Uterus (tissue), 4 donors: ENCODE measurements around the gene HEMK1. TPM values are rescaled to one million over a fixed set of nuclear protein-coding genes. Genes with fewer than 3 reads are reported as not detected.

Source experiments
- DNase-seq, 2 donors: peaks; one replicate each; pipeline ENCODE4 v3.0.0-alpha.2; 2019 to 2020
- H3K27ac ChIP-seq, 2 donors: fragments of 200-600 bp; sonication (generic); 1 replicate in 1 of 2; 2 replicates in 1 of 2; pipeline ENCODE4 v1.5.1; 2016 to 2018
- H3K27me3 ChIP-seq, 2 donors: fragments of 200-600 bp; sonication (generic); one replicate each; pipeline ENCODE4 v1.5.1; 2018 to 2019; ENCODE audit warnings: control low read depth in 1 of 2
- H3K36me3 ChIP-seq, 2 donors: fragments of 200-600 bp; sonication (generic); one replicate each; pipeline ENCODE4 v1.5.1; 2019; ENCODE audit warnings: control low read depth in 1 of 2
- H3K4me1 ChIP-seq, 2 donors: fragments of 200-600 bp; sonication (generic); one replicate each; pipeline ENCODE4 v1.5.1; 2018 to 2019; ENCODE audit warnings: control low read depth in 1 of 2
- H3K4me3 ChIP-seq, 2 donors: fragments of 200-600 bp; sonication (generic); 1 replicate in 1 of 2; 2 replicates in 1 of 2; pipeline ENCODE4 v1.5.1; 2018 to 2019; ENCODE audit warnings: mild to moderate bottlenecking in 1 of 2
- H3K9me3 ChIP-seq, 2 donors: fragments of 200-600 bp; sonication (generic); one replicate each; pipeline ENCODE4 v1.5.1; 2019; ENCODE audit warnings: control low read depth in 1 of 2
- CTCF ChIP-seq, 4 experiments: fragments of 200-600 bp in 2 of 4; fragments of 450-650 bp in 2 of 4; sonication (generic) in 2 of 4; IDR thresholded peaks; one replicate each; pipeline ENCODE4 v1.5.1; 2016 to 2019; ENCODE audit warnings: antibody characterized with exemption in 4 of 4, mild to moderate bottlenecking in 2 of 4, moderate library complexity in 1 of 4
- POLR2A ChIP-seq, 2 donors: fragments of 450-650 bp; IDR thresholded peaks; one replicate each; pipeline ENCODE4 v1.6.1; 2016; ENCODE audit warnings: antibody characterized with exemption in 2 of 2, mild to moderate bottlenecking in 1 of 2, moderate library complexity in 1 of 2
- intact Hi-C: fragments of 100-400 bp; cut with DNase I; formaldehyde crosslinking; loops from one replicate; pipeline ENCODE4 v1.15.1; 2023; ENCODE audit warnings: low total_unique reads
- total RNA-seq, 4 donors: library from RNA; depleted of rRNA in 3 of 4; stranded (reverse); fragments of >200 nt in 3 of 4; gene quantifications; one replicate each; pipeline versions ENCODE4 v1.1.0 to v1.2.4, GENCODE V29; 2014 to 2023
- donor health status: DM: yes; HTN: yes; CAD: no.

Gene HEMK1
- total RNA-seq, 4 donors from 2014 or later: 0.77 to 26.5 (median 11.4) TPM

GRCh38 chr3:50642382-50642781 lies 73.1 kb downstream of the HEMK1 start:
- TF ChIP-seq CTCF (IDR thresholded peaks at IDR 0.05) (no peak), POLR2A (IDR thresholded peaks at IDR 0.05) (no peak)
- H3K36me3 ChIP-seq: no peaks in the 10 kb centered on the region
- H3K27ac ChIP-seq: no peak overlapping the region
- H3K9me3 ChIP-seq: no peaks in the 10 kb centered on the region
- no peaks in the 10 kb centered on the region for H3K4me1 ChIP-seq
- no peaks in the 10 kb centered on the region for H3K27me3 ChIP-seq
- intact Hi-C loops: no loop called here
- no peak overlapping the region for H3K4me3 ChIP-seq
- DNase-seq: no peak

- no peak for DNase-seq
- no peak for TF ChIP-seq CTCF (IDR thresholded peaks at IDR 0.05)
- no peak for TF ChIP-seq POLR2A (IDR thresholded peaks at IDR 0.05)
- intact Hi-C loops: no loop called here
- Histone ChIP-seq H3K27ac (no peak overlapping the region), H3K36me3 (no peaks in the 10 kb centered on the region), H3K4me3 (no peak overlapping the region), H3K27me3 (no peaks in the 10 kb centered on the region), H3K4me1 (no peaks in the 10 kb centered on the region), H3K9me3 (no peaks in the 10 kb centered on the region)
Observed at GRCh38 chr3:50644561-50644960, 75.2 kb downstream of the HEMK1 start.

GRCh38 chr3:50645378-50645777 lies 76.1 kb downstream of the HEMK1 start:
- TF ChIP-seq CTCF (IDR thresholded peaks at IDR 0.05) (no peak), POLR2A (IDR thresholded peaks at IDR 0.05) (no peak)
- Histone ChIP-seq H3K4me1 (no peaks in the 10 kb centered on the region), H3K4me3 (no peak overlapping the region), H3K9me3 (no peaks in the 10 kb centered on the region), H3K27me3 (no peaks in the 10 kb centered on the region), H3K27ac (no peak overlapping the region), H3K36me3 (no peaks in the 10 kb centered on the region)
- DNase-seq: no peak
- intact Hi-C loops: no loop called here

Other genes starting within 250 kb of the HEMK1 start
- 100 to 1,000 TPM; 112 to 289 (median 166) TPM for gene HYAL2, start 246.8 kb upstream of the HEMK1 start, total RNA-seq
- gene TUSC2, start 241.3 kb upstream of the HEMK1 start, total RNA-seq: 10 to 100 TPM in 3 of 4 donors, 1 to 10 TPM in 1; 9.0 to 25.1 (median 21.3) TPM
- gene RASSF1, start 228.7 kb upstream of the HEMK1 start, total RNA-seq: 100 to 1,000 TPM in 1 of 4 donors, 10 to 100 TPM in 3; 42.1 to 114 (median 44.6) TPM
- gene ZMYND10, start 223.8 kb upstream of the HEMK1 start, total RNA-seq: 10 to 100 TPM in 1 of 4 donors, 1 to 10 TPM in 3; 1.5 to 11.4 (median 4.9) TPM
- 10 to 100 TPM; 11.8 to 26.2 (median 16.0) TPM for gene NPRL2, start 218.7 kb upstream of the HEMK1 start, total RNA-seq
- gene CYB561D2, start 218.7 kb upstream of the HEMK1 start, total RNA-seq: 10 to 100 TPM in 2 of 4 donors, 1 to 10 TPM in 2; 3.6 to 23.8 (median 11.3) TPM
- gene TMEM115, start 210.0 kb upstream of the HEMK1 start, total RNA-seq: 10 to 100 TPM; 24.1 to 61.7 (median 37.0) TPM
- gene CACNA2D2, start 65.9 kb upstream of the HEMK1 start, total RNA-seq: 1 to 10 TPM in 2 of 4 donors, under 1 TPM in 1, not detected in 1; under 0.01 to 6.1 (median 5.3) TPM
- 10 to 100 TPM in 3 of 4 donors, 1 to 10 TPM in 1; 7.1 to 21.0 (median 20.7) TPM for gene C3orf18, start 1.8 kb upstream of the HEMK1 start, total RNA-seq
- 10 to 100 TPM in 1 of 4 donors, 1 to 10 TPM in 2, not detected in 1; 2.1 to 12.3 (median 5.6) TPM for gene CISH, start 42.3 kb downstream of the HEMK1 start, total RNA-seq
- 10 to 100 TPM; 22.0 to 39.1 (median 29.0) TPM for gene MAPKAPK3, start 47.6 kb downstream of the HEMK1 start, total RNA-seq
- 1 to 10 TPM in 1 of 4 donors, under 1 TPM in 3; under 0.01 to 1.6 (median 0.46) TPM for gene DOCK3, start 105.4 kb downstream of the HEMK1 start, total RNA-seq